H9 (cell line): ENCODE measurements around the gene BRI3. TPM values are rescaled to one million over a fixed set of nuclear protein-coding genes. Genes with fewer than 3 reads are reported as not detected.

Source experiments
- DNase-seq: peaks from one replicate; pipeline ENCODE4 v3.0.0-alpha.2; 2017
- H2AFZ ChIP-seq: one replicate; pipeline ENCODE4 v1.6.1; 2013; ENCODE audit warnings: mild to moderate bottlenecking, low read length, control low read depth, moderate library complexity
- H2AK5ac ChIP-seq: 2 replicates; pipeline ENCODE4 v1.6.1; 2013; ENCODE audit warnings: low read length, control low read depth, mixed read lengths; ENCODE audit not compliant: insufficient read length
- H2BK120ac ChIP-seq: one replicate; pipeline ENCODE4 v1.6.1; 2013; ENCODE audit warnings: low read depth, mild to moderate bottlenecking, low read length, control low read depth, inconsistent platforms; ENCODE audit not compliant: poor library complexity, severe bottlenecking
- H2BK12ac ChIP-seq: 2 replicates; pipeline ENCODE4 v1.6.1; 2013; ENCODE audit warnings: low read length, control low read depth, mixed read lengths, low read depth; ENCODE audit not compliant: insufficient read length
- H2BK15ac ChIP-seq: 2 replicates; pipeline ENCODE4 v1.6.1; 2013; ENCODE audit warnings: low read depth, low read length, control low read depth
- H2BK20ac ChIP-seq: one replicate; pipeline ENCODE4 v1.6.1; 2013; ENCODE audit warnings: low read depth, mild to moderate bottlenecking, low read length, control low read depth, inconsistent platforms; ENCODE audit not compliant: poor library complexity, severe bottlenecking
- H2BK5ac ChIP-seq: 2 replicates; pipeline ENCODE4 v1.6.1; 2013; ENCODE audit warnings: low read length, control low read depth, mixed read lengths; ENCODE audit not compliant: insufficient read length
- H3K14ac ChIP-seq: 2 replicates; pipeline ENCODE4 v1.6.1; 2013; ENCODE audit warnings: low read length, control low read depth; ENCODE audit not compliant: insufficient read depth
- H3K18ac ChIP-seq: 2 replicates; pipeline ENCODE4 v1.6.1; 2013; ENCODE audit warnings: low read depth, mild to moderate bottlenecking, mixed read lengths, low read length, control low read depth; ENCODE audit not compliant: insufficient read length
- H3K23ac ChIP-seq: 2 replicates; pipeline ENCODE4 v1.6.1; 2013; ENCODE audit warnings: low read length, control low read depth, mixed read lengths, low read depth; ENCODE audit not compliant: insufficient read length
- H3K23me2 ChIP-seq: 2 replicates; pipeline ENCODE4 v1.6.1; 2013; ENCODE audit warnings: low read depth, mild to moderate bottlenecking, mixed read lengths, low read length, control low read depth; ENCODE audit not compliant: insufficient read length, poor library complexity, severe bottlenecking
- H3K27ac ChIP-seq: 2 replicates; pipeline ENCODE4 v1.5.1; 2013; ENCODE audit warnings: low read length, control low read depth, mixed read lengths, low read depth; ENCODE audit not compliant: insufficient read length
- H3K27me3 ChIP-seq: 2 replicates; pipeline ENCODE4 v1.6.1; 2013; ENCODE audit warnings: low read length, control low read depth, inconsistent platforms; ENCODE audit not compliant: insufficient read depth
- H3K4ac ChIP-seq: 2 replicates; pipeline ENCODE4 v1.6.1; 2013; ENCODE audit warnings: low read depth, mild to moderate bottlenecking, control low read depth, inconsistent platforms, low read length, moderate library complexity
- H3K4me1 ChIP-seq: 2 replicates; pipeline ENCODE4 v1.6.1; 2013; ENCODE audit warnings: low read length, control low read depth, inconsistent platforms; ENCODE audit not compliant: insufficient read depth
- H3K4me2 ChIP-seq: 2 replicates; pipeline ENCODE4 v1.6.1; 2013; ENCODE audit warnings: low read length, control low read depth, mixed read lengths; ENCODE audit not compliant: insufficient read length, insufficient read depth
- H3K56ac ChIP-seq: 2 replicates; pipeline ENCODE4 v1.6.1; 2013; ENCODE audit warnings: low read depth, mild to moderate bottlenecking, mixed read lengths, low read length, control low read depth; ENCODE audit not compliant: insufficient read length
- H3K79me1 ChIP-seq: 2 replicates; pipeline ENCODE4 v1.6.1; 2013; ENCODE audit warnings: low read depth, mild to moderate bottlenecking, moderate library complexity, low read length, control low read depth, inconsistent platforms; ENCODE audit not compliant: insufficient read depth, poor library complexity, severe bottlenecking
- H3K79me2 ChIP-seq: 2 replicates; pipeline ENCODE4 v1.6.1; 2013; ENCODE audit warnings: low read length, control low read depth, inconsistent platforms; ENCODE audit not compliant: insufficient read depth
- H3K9ac ChIP-seq: 2 replicates; pipeline ENCODE4 v1.6.1; 2013; ENCODE audit warnings: low read length, control low read depth, mixed read lengths; ENCODE audit not compliant: insufficient read length; ENCODE audit errors: extremely low read depth
- H3K9me3 ChIP-seq: one replicate; pipeline ENCODE4 v1.6.1; 2013; ENCODE audit warnings: low read depth, low read length, inconsistent platforms; ENCODE audit not compliant: control insufficient read depth
- H3T11ph ChIP-seq: one replicate; pipeline ENCODE4 v1.6.1; 2013; ENCODE audit warnings: mild to moderate bottlenecking, low read length, control low read depth, inconsistent platforms
- H4K20me1 ChIP-seq: one replicate; pipeline ENCODE4 v1.6.1; 2013; ENCODE audit not compliant: control insufficient read depth, insufficient read length, insufficient read depth
- H4K5ac ChIP-seq: 2 replicates; pipeline ENCODE4 v1.6.1; 2013; ENCODE audit warnings: low read depth, mild to moderate bottlenecking, mixed read lengths, low read length, control low read depth; ENCODE audit not compliant: insufficient read length
- H4K8ac ChIP-seq: replicated peaks from 2 replicates; pipeline ENCODE4 v1.6.1; 2013; ENCODE audit warnings: low read length, control low read depth, mixed read lengths, low read depth; ENCODE audit not compliant: insufficient read length
- H4K91ac ChIP-seq: 2 replicates; pipeline ENCODE4 v1.6.1; 2013; ENCODE audit warnings: low read depth, mild to moderate bottlenecking, moderate library complexity, mixed read lengths, low read length, control low read depth; ENCODE audit not compliant: insufficient read length
- H3K27ac Mint-ChIP-seq, 3 experiments: 2 replicates in 2 of 3; 3 replicates in 1 of 3; pipeline ENCODE4 v1.8.0; 2020 to 2021; ENCODE audit warnings: mixed read lengths in 3 of 3, mild to moderate bottlenecking in 1 of 3, moderate library complexity in 1 of 3
- H3K27me3 Mint-ChIP-seq: 2 replicates; pipeline ENCODE4 v1.8.0; 2021; ENCODE audit warnings: low read depth, mild to moderate bottlenecking, moderate library complexity, mixed read lengths
- H3K36me3 Mint-ChIP-seq, 3 experiments: 2 replicates in 2 of 3; 3 replicates in 1 of 3; pipeline ENCODE4 v1.8.0; 2020 to 2021; ENCODE audit warnings: low read depth in 3 of 3, mixed read lengths in 3 of 3; ENCODE audit not compliant: insufficient read depth in 1 of 3
- H3K4me1 Mint-ChIP-seq, 2 experiments: 2 replicates each; pipeline ENCODE4 v1.8.0; 2020; ENCODE audit warnings: mixed read lengths in 2 of 2
- H3K4me3 Mint-ChIP-seq, 2 experiments: 2 replicates in 1 of 2; 3 replicates in 1 of 2; pipeline ENCODE4 v1.8.0; 2020 to 2021; ENCODE audit warnings: mild to moderate bottlenecking in 2 of 2, mixed read lengths in 2 of 2, moderate library complexity in 1 of 2
- H3K9me3 Mint-ChIP-seq, 2 experiments: 2 replicates in 1 of 2; 3 replicates in 1 of 2; pipeline ENCODE4 v1.8.0; 2020; ENCODE audit warnings: mild to moderate bottlenecking in 2 of 2, mixed read lengths in 2 of 2, moderate library complexity in 1 of 2
- CTCF ChIP-seq: fragments of 200-600 bp; sonication (generic); conservative IDR thresholded peaks from 3 replicates; pipeline ENCODE4 v1.8.0; 2021; ENCODE audit warnings: antibody characterized with exemption, mild to moderate bottlenecking
- WGBS: extraction: QIAGEN DNeasy Blood & Tissue Kit; methylation state at CpG from one replicate; pipeline ENCODE4 v1.1.7; 2013; ENCODE audit warnings: missing lambda C conversion rate, low lambda C conversion rate, mixed read lengths; ENCODE audit not compliant: insufficient read length; ENCODE audit errors: extremely low coverage; 5-methylcytosine and 5-hydroxymethylcytosine counted together
- total RNA-seq: library from RNA; stranded (reverse); gene quantifications from 2 replicates; pipeline ENCODE4 v1.2.1, GENCODE V29; 2021

BRI3 gene
- total RNA-seq, 1 experiment from 2014 or later, result 102 TPM

- no peak overlapping the region for H2AK5ac ChIP-seq
- H3K4me1 ChIP-seq, result no peaks in the 10 kb centered on the region
- no peaks in the 10 kb centered on the region for H3K79me1 ChIP-seq
- H3K27me3 ChIP-seq, result no peaks in the 10 kb centered on the region
- Mint-ChIP-seq H3K27me3 (no peaks in the 10 kb centered on the region), H3K27ac (peak overlapping the region; percentile 44 to 81 (median 51); a peak in 4 of 7 replicates), H3K9me3 (no peaks in the 10 kb centered on the region), H3K4me3 (peak overlapping the region in 1 of 2 experiments; percentile 25; a peak in 1 of 5 replicates), H3K36me3 (peaks cover 13 to 56% (median 51%) of the 10 kb centered on the region in 3 experiments; a peak in 6 of 7 replicates), H3K4me1 (peaks cover 16 to 24% of the 10 kb centered on the region in 2 experiments)
- H2AFZ ChIP-seq, result no peak overlapping the region
- no peak overlapping the region for H3K27ac ChIP-seq
- H3K18ac ChIP-seq, result no peak overlapping the region
- no peaks in the 10 kb centered on the region for H4K20me1 ChIP-seq
- H2BK5ac ChIP-seq, result no peak overlapping the region
- no peak overlapping the region for H3K14ac ChIP-seq
- DNase-seq, result no peak
- H2BK12ac ChIP-seq, result no peak overlapping the region
- H2BK120ac ChIP-seq, result no peak overlapping the region
- H4K8ac ChIP-seq, result no peak overlapping the region
- WGBS, result no CpG with 5 or more reads among the region's 19 CpGs
- TF ChIP-seq CTCF, result no peak
- no peak overlapping the region for H3K56ac ChIP-seq
- H3K79me2 ChIP-seq, result no peaks in the 10 kb centered on the region
- no peak overlapping the region for H2BK15ac ChIP-seq
- H4K5ac ChIP-seq, result no peak overlapping the region
- H3T11ph ChIP-seq, result no peak overlapping the region
- no peak overlapping the region for H3K4me2 ChIP-seq
- H3K9me3 ChIP-seq, result no peaks in the 10 kb centered on the region
- no peak overlapping the region for H3K23ac ChIP-seq
- H3K23me2 ChIP-seq, result no peaks in the 10 kb centered on the region
- H4K91ac ChIP-seq, result no peak overlapping the region
- H2BK20ac ChIP-seq, result no peak overlapping the region
- no peak overlapping the region for H3K4ac ChIP-seq
- no peak overlapping the region for H3K9ac ChIP-seq
These were observed 14.1 kb downstream of the BRI3 start for GRCh38 chr7:98295467-98296192.
